Mucosa of descending colon (tissue), 3 donors: ENCODE measurements around the gene LCN1. TPM values are rescaled to one million over a fixed set of nuclear protein-coding genes. Genes with fewer than 3 reads are reported as not detected.
"Not testable (repeated sequence)": the region's sequence is repeated elsewhere in the genome, so short reads cannot be mapped to it uniquely, and the experiment has no call there.

Experiments used
- ATAC-seq: fragments of 200-7000 bp; cut with Tn5 transposase; one replicate; pipeline ENCODE4 v1.9.1; 2020; ENCODE audit warnings: mild to moderate bottlenecking, moderate library complexity
- DNase-seq, 3 donors: peaks; one replicate each; pipeline ENCODE4 v3.0.0-alpha.2; 2020
- H3K36me3 ChIP-seq: fragments of 200-600 bp; one replicate; pipeline ENCODE4 v1.8.0; 2021; ENCODE audit warnings: low read depth, mild to moderate bottlenecking
- H3K4me1 ChIP-seq: fragments of 200-600 bp; one replicate; pipeline ENCODE4 v1.8.0; 2021; ENCODE audit warnings: low read depth, mild to moderate bottlenecking
- H3K4me3 ChIP-seq: fragments of 200-600 bp; one replicate; pipeline ENCODE4 v1.8.0; 2021; ENCODE audit warnings: mild to moderate bottlenecking
- H3K9me3 ChIP-seq: fragments of 200-600 bp; one replicate; pipeline ENCODE4 v1.8.0; 2021; ENCODE audit warnings: mild to moderate bottlenecking
- CTCF ChIP-seq: fragments of 200-600 bp; IDR thresholded peaks from one replicate; pipeline ENCODE4 v1.8.0; 2022; ENCODE audit warnings: antibody characterized with exemption, mild to moderate bottlenecking
- intact Hi-C, 2 donors: fragments of 100-400 bp; cut with DNase I in 1 of 2; cut with micrococcal nuclease in 1 of 2; formaldehyde crosslinking; loops; one replicate each; pipeline versions ENCODE4 v1.11.0 to v1.11.1; 2022; cut with DNase I, micrococcal nuclease
- total RNA-seq, 3 donors: library from RNA; stranded (reverse); fragmentation: NEBNext Ultra II Directional in 2 of 3; extraction: Animal tissue kit (Norgen Biotek cat#: 25700) in 2 of 3; gene quantifications; one replicate each; pipeline versions ENCODE4 v1.2.1 to v1.2.4, GENCODE V29; 2021 to 2023
- donor health status: DM: no; HTN: no; CAD: no; lungs with moderate emphysema.
- donor health status: DM: no; HTN: no; CAD: no.
- donor health status: DM: no; HTN: yes; CAD: no.

Gene LCN1
- total RNA-seq, 3 donors from 2014 or later: not detected

- Histone ChIP-seq H3K4me3 (no peak overlapping the region), H3K9me3 (peaks cover 6% of the 10 kb centered on the region), H3K36me3 (no peaks in the 10 kb centered on the region), H3K4me1 (no peaks in the 10 kb centered on the region)
- TF ChIP-seq CTCF: no peak
- ATAC-seq (no peak), DNase-seq (no peak)
- intact Hi-C loops: no loop called here
These were observed 11.8 kb upstream of the LCN1 start for GRCh38 chr9:135509458-135509857.

GRCh38 chr9:135512241-135512603 is 9.0 kb upstream of the LCN1 start:
- no peaks in the 10 kb centered on the region for H3K36me3 ChIP-seq
- intact Hi-C loops: no loop called here
- no peak overlapping the region for H3K4me3 ChIP-seq
- peaks cover 6% of the 10 kb centered on the region for H3K9me3 ChIP-seq
- no peaks in the 10 kb centered on the region for H3K4me1 ChIP-seq
- ATAC-seq (no peak), DNase-seq (no peak)
- TF ChIP-seq CTCF: no peak

- ATAC-seq: no peak
These were observed 8.3 kb upstream of the LCN1 start for GRCh38 chr9:135512904-135513303.

DNA sequence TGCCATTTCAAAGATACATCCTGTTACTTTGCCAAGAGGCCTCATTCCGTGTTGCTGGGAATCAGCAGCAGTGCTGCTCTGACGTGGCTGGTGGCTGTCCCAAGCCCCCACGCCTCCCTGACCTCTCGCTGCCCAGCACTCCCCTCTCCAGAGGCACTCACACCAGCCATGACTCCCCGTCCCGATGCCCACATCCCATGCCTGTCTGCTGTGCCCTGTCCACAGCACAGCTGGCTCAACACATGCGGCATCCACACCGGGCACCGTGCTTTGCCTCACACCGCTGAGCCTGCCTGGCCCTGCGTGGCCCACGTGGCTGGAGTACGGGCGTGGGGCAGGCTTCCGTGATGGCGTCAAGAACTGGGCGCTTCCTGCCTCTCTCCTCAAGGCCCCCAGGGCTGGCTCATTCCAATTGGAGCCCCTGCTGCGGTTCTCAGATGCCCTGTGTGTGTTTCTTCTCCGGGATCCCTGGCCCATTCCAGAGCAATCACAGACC is 7.8 kb upstream of the LCN1 start:
- no peak overlapping the region for H3K4me3 ChIP-seq
- H3K4me1 ChIP-seq: no peaks in the 10 kb centered on the region
- intact Hi-C loops: no loop called here
- no peaks in the 10 kb centered on the region for H3K36me3 ChIP-seq
- no peak for TF ChIP-seq CTCF
- no peak for ATAC-seq
- H3K9me3 ChIP-seq: peaks cover 6% of the 10 kb centered on the region
- DNase-seq: no peak

More at GRCh38 chr9:135512904-135513303, 8.3 kb upstream of the LCN1 start:
- Histone ChIP-seq H3K9me3 (peaks cover 6% of the 10 kb centered on the region), H3K4me1 (no peaks in the 10 kb centered on the region), H3K36me3 (no peaks in the 10 kb centered on the region), H3K4me3 (no peak overlapping the region)
- intact Hi-C loops: no loop called here
- no peak for DNase-seq
- no peak for TF ChIP-seq CTCF

- intact Hi-C loops, H3K9me3 ChIP-seq, H3K36me3 ChIP-seq, H3K4me1 ChIP-seq, H3K4me3 ChIP-seq, DNase-seq, ATAC-seq: not testable (repeated sequence)
These were observed 7.3 kb upstream of the LCN1 start for GRCh38 chr9:135513906-135514305.

- ATAC-seq (no peak), DNase-seq (no peak)
- no peak for TF ChIP-seq CTCF
- H3K9me3 ChIP-seq: no peaks in the 10 kb centered on the region
- no peaks in the 10 kb centered on the region for H3K4me1 ChIP-seq
- H3K36me3 ChIP-seq: no peaks in the 10 kb centered on the region
- intact Hi-C loops: no loop called here
- no peak overlapping the region for H3K4me3 ChIP-seq
These were observed 6.7 kb upstream of the LCN1 start for GRCh38 chr9:135514342-135515082.
